IMR-90 (cell line): ENCODE results near the gene SHISA4.

ENCODE experiments used
- CEBPB ChIP-seq: IDR thresholded peaks from 2 replicates; pipeline ENCODE4 v1.6.1; 2012; ENCODE audit warnings: low read depth, low read length, improper control_type of control experiment
- CTCF ChIP-seq: conservative IDR thresholded peaks from 2 replicates; pipeline ENCODE4 v1.5.1; 2012; ENCODE audit warnings: mild to moderate bottlenecking, low read depth, low read length, improper control_type of control experiment
- MAFK ChIP-seq: IDR thresholded peaks from 2 replicates; pipeline ENCODE4 v1.6.1; 2012; ENCODE audit warnings: low read depth, low read length, improper control_type of control experiment
- MAZ ChIP-seq: IDR thresholded peaks from 2 replicates; pipeline ENCODE4 v1.6.1; 2012; ENCODE audit warnings: low read depth, mild to moderate bottlenecking, low read length, improper control_type of control experiment, moderate library complexity, borderline replicate concordance
- POLR2A ChIP-seq: IDR thresholded peaks from 2 replicates; pipeline ENCODE4 v1.6.1; 2012; ENCODE audit warnings: mild to moderate bottlenecking, low read depth, low read length
- RCOR1 ChIP-seq: IDR thresholded peaks from 2 replicates; pipeline ENCODE4 v1.6.1; 2012; ENCODE audit warnings: mild to moderate bottlenecking, low read length, improper control_type of control experiment; ENCODE audit not compliant: insufficient replicate concordance
- USF2 ChIP-seq: fragments of 150-350 bp; IDR thresholded peaks from 2 replicates; pipeline ENCODE4 v1.6.1; 2017; ENCODE audit warnings: mild to moderate bottlenecking, antibody characterized with exemption, low read length, low read depth

DNA sequence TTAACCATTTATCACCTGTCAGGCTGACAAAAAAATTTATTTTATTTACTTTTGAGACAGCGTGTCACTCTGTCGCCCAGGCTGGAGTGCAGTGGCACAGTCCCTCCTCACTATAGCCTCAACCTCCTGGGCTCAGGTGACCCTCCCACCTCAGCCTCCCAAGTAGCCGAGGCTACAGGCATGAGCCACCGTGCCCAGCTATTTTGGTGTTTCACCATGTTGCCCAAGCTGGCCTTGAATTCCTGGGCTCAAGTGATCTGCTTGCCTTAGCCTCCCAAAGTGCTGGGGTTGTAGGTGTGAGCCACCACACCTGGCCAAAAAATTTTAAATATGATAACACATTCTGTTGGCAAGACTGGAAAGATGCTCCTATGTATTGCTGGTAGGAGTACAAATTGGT, 48.6 kb upstream of the SHISA4 start:
- TF ChIP-seq CTCF (no peak), RCOR1 (no peak), MAZ (no peak), USF2 (no peak), POLR2A (no peak), MAFK (no peak), CEBPB (no peak)
